NCI-H2227 treated with DMSO at 0.1 percent for 48 hours (cell line): ENCODE data around the gene PTGES.
"Not testable (repeated sequence)": the region's sequence is repeated elsewhere in the genome, so short reads cannot be mapped to it uniquely, and the experiment has no call there.

Experiments used
- DNase-seq: peaks from one replicate; lab custom pipeline; 2025; lab: John Stamatoyannopoulos, UW

Gene PTGES

GRCh38 chr9:129770741-129771140 lies 17.9 kb upstream of the PTGES start:
- no peak for DNase-seq

DNA sequence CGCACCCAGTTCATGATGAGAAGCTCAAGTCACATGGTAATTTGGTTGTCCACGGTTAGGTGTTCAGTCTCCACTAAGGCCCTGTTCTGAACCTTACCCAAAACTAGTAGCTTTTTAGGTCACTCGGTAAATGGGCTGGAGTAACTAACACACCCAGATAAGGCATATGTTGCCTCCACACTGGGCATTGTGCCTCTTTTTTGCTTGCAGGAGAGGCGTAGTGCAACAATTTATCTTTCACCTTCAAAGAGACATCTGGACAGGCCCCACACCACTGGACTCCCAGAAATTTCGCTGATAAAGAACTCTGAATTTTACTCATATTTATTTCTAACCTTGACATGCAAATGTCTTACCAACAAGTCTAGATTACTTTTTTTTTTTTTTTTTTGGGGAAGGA lies 16.8 kb upstream of the PTGES start:
- DNase-seq, result no peak

DNA sequence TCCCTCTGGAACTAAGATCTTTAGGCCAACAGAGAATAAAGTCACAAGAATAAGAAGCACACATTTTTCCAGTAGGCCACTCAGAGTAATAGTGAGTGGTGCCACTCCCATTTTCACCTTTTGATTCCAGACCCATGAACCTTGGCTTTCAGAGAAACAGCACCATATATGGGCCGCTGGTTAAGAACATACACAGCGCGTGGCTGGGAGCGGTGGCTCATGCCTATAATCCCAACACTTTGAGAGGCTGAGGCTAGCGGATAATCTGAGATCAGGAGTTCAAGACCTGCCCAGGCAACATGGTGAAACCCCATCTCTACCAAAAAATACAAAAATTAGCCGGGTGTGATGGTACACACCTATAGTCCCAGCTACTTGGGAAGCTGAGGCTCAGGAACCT lies 15.6 kb upstream of the PTGES start:
- no peak for DNase-seq

DNA sequence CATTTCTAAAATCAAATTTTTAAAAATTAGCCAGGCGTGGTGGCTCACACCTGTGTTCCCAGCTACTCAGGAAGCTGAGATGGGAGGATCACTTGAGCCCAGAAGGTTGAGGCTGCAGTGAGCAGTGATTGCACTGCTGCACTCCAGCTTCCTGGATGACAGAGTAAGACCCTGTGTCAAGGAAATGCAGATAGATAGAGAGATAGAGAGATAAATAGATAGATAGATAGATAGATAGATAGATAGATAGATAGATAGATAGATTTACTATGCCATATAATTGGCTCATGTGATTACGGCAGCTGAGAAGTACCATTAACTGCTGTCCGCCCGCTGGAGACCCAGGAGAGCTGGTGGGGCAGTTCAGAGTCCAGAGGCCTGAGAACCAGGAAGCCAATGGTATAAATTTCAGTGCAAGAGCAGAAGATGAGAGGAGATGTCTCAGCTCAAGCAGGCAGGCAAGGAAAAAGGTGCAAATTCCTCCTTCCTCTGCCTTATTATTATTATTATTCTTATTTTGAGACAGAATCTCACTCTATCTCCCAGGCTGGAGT lies 13.0 kb upstream of the PTGES start:
- DNase-seq, result no peak

GRCh38 chr9:129762985-129763926 lies 10.4 kb upstream of the PTGES start:
- no peak for DNase-seq

DNA sequence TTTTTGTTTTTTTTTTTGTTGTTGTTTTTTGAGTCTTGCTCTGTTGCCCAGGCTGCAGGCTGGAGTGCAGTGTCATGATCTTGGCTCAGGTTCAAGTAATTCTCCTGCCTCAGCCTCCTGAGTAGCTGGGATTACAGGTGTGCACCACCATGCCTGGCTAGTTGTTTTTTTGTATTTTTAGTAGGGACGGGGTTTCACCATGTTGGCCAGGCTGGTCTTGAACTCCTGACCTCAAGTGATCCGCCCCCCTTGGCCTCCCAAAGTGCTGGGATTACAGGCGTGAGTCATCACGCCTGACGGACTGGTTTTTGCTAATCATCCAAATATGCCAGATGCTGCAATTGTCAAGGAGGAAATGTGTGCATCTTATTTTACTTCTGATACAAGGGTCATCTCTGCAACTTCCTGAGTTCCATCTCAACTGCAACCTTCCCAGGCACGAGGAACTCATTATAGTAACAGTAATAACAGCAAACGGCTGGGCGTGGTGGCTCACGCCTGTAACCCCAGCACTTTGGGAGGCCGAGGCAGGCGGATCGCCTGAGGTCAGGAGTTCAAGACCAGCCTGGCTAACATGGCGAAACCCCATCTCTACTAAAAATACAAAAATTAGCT lies 9.6 kb upstream of the PTGES start:
- not testable (repeated sequence) for DNase-seq

DNA sequence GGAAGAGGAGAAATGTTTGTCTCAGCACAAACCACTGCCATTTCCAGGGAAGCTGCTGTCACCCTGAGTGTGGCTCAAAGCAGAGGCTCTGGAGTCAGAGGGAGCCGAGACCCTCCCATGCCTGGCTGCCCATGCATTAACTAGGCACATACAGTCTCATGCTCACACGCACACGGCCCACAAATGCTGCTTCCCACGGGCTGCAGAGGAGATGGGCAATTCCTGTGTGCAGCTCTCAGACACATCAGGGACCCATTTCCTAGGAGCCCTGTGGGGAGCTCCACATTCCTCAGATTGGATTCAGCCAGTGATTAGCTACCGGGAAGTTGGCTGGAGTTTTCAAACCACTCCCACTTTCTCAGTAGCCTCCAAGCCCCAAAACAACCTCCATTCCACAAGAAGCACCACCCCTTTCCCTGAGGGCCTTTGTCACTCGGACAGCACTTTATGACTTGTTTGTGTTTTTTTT lies 9.1 kb upstream of the PTGES start:
- DNase-seq, result no peak

GRCh38 chr9:129761293-129761900 lies 8.6 kb upstream of the PTGES start:
- DNase-seq, result no peak

DNA sequence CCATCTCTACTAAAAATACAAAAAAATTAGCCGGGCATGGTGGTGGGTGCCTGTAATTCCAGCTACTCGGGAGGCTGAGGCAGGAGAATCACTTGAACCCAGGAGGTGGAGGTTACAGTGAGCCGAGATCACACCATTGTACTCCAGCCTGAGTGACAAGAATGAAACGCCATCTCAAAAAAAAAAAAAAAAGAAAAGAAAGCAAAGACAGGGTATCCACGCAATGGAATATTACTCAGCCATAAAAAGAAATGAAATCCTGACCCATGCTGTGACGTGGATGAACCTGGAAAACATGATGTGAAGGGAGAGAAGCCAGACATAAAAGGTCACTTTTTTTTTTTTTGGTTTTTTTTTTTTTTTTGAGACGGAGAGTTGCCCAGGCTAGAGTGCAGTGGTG lies 7.9 kb upstream of the PTGES start:
- not testable (repeated sequence) for DNase-seq

DNA sequence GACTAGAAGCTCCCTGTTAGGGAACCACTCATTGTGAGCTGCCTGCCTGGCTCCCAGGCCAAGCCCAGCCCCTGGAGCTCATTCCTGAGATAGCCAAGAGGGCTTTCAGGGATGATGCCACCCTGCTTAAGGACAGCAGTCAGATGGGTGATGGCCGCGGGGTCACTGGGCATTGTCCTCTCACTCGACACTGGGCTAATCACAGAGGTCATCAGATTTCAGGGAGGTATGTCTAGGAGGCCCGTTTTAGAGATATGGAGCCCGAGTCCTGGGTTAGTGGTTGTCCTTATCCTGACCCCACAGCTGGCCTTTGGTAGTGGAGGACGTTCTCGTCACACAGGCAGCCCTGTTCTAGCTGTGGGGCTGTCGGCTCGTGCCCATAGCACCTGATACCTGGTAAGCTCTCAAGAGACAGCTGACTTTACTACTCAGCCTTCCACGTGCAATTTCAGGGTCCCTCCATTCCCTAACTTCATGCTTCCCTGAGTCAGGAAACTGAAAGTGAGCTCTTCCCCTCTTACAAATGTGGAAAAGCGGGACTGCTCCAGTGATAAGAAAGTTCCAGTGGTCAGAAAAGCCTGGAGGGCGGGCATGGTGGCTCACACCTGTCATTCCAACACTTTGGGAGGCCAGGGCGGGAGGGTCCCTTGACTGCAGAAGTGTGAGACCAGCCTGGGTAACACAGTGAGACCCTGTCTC lies 7.1 kb upstream of the PTGES start:
- no peak for DNase-seq

GRCh38 chr9:129759319-129759718 lies 6.5 kb upstream of the PTGES start:
- DNase-seq, result no peak

GRCh38 chr9:129757045-129757444 lies 4.2 kb upstream of the PTGES start:
- DNase-seq, result no peak

DNA sequence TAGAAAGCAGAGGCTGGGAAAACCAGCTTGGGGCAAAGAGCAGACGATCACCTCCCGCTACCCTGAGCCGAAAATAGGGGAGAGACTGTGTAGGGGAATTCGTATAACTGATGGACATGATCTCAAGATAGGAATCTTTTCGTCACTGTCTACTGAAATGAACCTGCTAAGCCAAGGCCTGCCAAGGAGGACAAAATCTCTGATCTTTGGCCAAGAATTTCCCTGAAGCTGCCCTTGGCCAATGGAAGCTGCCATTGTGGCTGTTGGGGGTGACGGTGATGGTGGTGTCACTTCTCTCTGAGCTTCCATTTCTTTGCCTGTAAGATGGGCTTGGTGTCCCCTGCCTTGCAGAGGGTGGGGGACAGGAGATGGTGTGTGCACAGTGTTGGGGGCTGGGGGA lies 3.3 kb upstream of the PTGES start:
- no peak for DNase-seq

DNA sequence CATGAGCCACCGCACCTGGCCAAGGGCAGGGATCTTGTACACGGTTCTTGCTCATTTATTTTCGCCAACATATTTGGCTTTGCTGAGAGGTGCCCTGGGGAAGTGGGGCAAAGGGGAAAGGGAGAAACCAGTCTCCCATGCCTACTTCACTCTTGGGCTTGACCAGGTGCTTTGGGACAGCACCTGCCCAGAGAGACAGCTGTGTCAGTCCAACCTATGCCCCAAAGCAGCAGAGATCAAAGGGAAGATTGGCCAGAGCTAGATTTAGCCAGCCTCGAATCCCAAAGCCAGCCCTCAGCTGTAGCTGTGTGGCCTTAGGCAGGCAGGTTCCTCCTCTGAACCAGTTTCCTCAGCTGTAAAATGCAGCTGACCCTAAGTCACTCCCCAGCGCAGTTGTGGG lies 2.3 kb upstream of the PTGES start:
- DNase-seq, result no peak

DNA sequence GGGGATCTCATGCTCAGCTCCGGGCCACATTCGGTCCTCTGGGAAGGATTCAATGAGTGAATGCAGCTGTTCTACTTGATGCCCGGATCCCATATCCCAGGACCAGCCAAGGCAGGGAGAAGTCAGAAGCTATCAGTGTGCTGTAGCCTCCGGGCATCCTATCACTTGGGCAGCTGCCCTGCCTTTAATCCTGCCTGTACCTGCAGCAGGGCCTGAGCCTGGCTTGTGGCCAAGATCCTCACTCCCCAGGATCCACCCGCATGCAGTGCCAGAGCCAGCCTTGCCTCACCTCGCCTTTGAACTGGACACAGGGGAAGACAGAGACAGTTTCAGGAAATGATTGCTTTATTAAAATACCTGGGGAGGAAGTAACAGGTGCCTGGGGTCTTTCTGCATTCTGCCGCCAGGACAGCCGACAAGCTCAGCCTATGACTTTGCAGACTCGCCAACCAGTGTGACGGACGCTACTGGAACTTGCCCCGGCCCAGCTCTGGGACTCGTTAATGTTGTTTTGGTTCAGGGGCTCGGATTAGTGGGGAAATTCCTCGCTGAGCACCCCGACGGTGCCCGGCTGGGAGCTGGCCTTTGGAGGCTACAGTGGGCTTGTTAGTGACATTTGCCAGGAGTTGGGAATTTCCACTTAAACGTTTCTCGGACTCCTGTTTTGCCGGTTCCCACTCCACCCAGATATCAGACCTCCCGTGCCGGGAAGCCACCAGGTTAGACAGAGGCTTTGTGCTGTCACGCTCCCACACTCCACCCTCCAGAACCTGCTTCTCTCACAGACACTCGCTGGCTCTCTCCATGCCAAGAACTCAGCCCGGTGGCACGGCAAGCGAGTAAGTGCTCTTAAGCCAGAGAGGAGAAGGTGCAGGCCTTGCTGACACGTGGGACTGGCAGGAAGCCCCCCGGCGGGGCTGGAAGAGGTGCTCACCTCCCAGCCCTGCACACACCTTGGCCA lies 721 bp downstream of the PTGES start:
- no peak for DNase-seq

DNA sequence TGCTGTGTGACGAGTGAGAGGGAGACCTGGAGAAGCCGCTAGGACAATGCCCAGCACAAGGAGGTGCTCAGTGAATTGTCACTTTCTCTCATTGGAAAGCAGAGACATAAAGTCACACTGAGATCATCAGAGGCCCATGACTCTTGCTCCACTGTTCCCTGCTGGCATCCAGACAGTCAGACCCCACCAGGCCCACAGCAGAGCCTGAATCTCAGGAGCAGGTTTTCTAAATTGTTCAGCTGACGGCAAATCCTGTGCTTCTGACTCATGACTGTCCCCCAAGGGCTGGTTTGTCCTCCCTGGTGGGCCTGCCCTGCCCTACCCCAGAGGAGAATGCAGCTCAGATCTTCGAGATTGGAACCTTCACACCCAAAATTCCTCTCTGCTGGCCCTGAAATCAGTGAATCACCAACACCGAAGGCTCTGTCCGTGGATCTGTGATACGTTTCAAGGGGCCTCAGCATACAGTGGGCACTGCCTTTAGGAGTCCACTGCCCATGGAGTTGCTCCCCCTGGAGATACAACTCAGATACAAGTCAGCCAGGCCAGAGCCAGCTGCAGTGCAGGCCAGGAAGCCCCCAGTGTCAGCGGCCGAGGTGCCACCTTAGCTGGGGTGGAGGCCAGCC lies 2.7 kb downstream of the PTGES start:
- DNase-seq, result no peak

DNA sequence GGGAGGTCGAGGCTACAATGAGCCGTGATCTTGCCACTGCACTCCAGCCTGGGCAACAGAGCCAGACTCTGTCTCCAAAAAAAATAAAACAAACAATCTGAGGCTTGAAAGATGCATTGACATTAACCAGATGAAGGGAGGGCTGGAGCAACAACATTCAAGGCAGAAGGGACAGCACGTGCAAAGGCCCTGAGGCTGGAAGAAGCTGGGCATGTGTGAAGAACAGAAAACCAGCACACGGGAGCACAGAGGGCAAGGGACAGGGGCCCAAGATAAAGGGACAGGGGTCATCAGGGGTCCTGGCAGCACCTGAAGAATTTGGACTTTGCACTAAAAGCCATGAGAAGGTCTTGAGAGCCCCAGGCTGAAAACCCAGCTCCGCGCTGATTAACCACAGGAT lies 3.3 kb downstream of the PTGES start:
- DNase-seq, result no peak

GRCh38 chr9:129749052-129749451 lies 3.8 kb downstream of the PTGES start:
- DNase-seq, result not testable (repeated sequence)

DNA sequence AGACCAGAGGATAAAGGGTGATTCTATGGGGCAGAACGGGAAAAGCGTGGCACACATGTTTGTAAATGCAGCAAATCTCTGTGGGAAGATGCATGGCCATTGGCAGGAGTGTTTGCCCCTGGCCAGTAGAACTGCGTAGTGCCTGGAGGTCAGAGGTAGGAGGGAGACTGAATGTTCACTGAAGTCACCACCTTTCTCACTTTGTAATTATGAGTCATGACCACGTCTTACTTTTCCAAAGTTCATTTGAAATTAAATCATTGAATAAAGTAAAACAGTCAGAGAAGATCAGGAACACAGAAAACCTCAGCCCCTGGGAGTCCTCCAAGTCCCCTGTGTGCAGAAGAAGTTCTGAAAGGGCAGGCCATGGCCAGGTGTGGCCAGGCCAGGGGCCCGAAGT lies 4.6 kb downstream of the PTGES start:
- no peak for DNase-seq

GRCh38 chr9:129746092-129746777 lies 6.6 kb downstream of the PTGES start:
- DNase-seq, result no peak
